Transverse colon (tissue), 4 donors: Measurements from ENCODE around the gene ZRANB2. TPM values are rescaled to one million over a fixed set of nuclear protein-coding genes. Genes with fewer than 3 reads are reported as not detected.

Experiments
- DNase-seq: peaks from one replicate; pipeline ENCODE4 v3.0.0-alpha.2; 2019
- H3K27ac ChIP-seq, 4 donors: fragments of 200-600 bp; sonication (generic); 2 replicates each; pipeline ENCODE4 v1.5.1; 2016 to 2018; ENCODE audit warnings: inconsistent platforms in 4 of 4
- H3K27me3 ChIP-seq: fragments of 200-600 bp; sonication (generic); 2 replicates; pipeline ENCODE4 v1.5.1; 2017; ENCODE audit warnings: inconsistent platforms
- H3K36me3 ChIP-seq, 4 donors: fragments of 200-600 bp; sonication (generic); 2 replicates each; pipeline ENCODE4 v1.5.1; 2017 to 2019; ENCODE audit warnings: inconsistent platforms in 4 of 4
- H3K4me1 ChIP-seq, 4 donors: fragments of 200-600 bp; sonication (generic); 2 replicates each; pipeline ENCODE4 v1.5.1; 2017 to 2020; ENCODE audit warnings: inconsistent platforms in 4 of 4
- H3K4me3 ChIP-seq, 4 donors: fragments of 200-600 bp; sonication (generic); 1 replicate in 1 of 4; 2 replicates in 3 of 4; pipeline versions ENCODE4 v1.5.1 to v1.6.1; 2017 to 2019; ENCODE audit warnings: inconsistent platforms in 4 of 4
- H3K9me3 ChIP-seq, 2 donors: fragments of 200-600 bp; sonication (generic); 2 replicates each; pipeline ENCODE4 v1.5.1; 2017 to 2019; ENCODE audit warnings: inconsistent platforms in 2 of 2
- EP300 ChIP-seq: sonication (generic); formaldehyde crosslinking; IDR thresholded peaks from one replicate; pipeline ENCODE4 v1.6.1; 2017; ENCODE audit warnings: antibody characterized with exemption, low read depth
- POLR2A ChIP-seq: fragments of 450-650 bp; IDR thresholded peaks from one replicate; pipeline ENCODE4 v1.6.1; 2016; ENCODE audit warnings: antibody characterized with exemption, mild to moderate bottlenecking, moderate library complexity
- POLR2AphosphoS5 ChIP-seq, 3 donors: sonication (generic); formaldehyde crosslinking; IDR thresholded peaks; one replicate each; pipeline ENCODE4 v1.6.1; 2016; ENCODE audit warnings: antibody characterized with exemption in 3 of 3
- WGBS, 2 donors: methylation state at CpG; one replicate each; pipeline ENCODE4 v1.1.5; 2018; ENCODE audit warnings: low coverage in 1 of 2; 5-methylcytosine and 5-hydroxymethylcytosine counted together
- in situ Hi-C, 4 donors: fragments of 200-750 bp; cut with MboI; loops; one replicate each; pipeline versions ENCODE4 v1.15.0 to v1.15.1; 2017; ENCODE audit warnings: low sequenced_read_pairs in 3 of 4, low pct_ligation_motif_present in 1 of 4, low pct_unique_long_range_greater_than_20kb in 1 of 4
- intact Hi-C: fragments of 100-400 bp; cut with DNase I; formaldehyde crosslinking; loops from one replicate; pipeline ENCODE4 v1.15.1; 2023; ENCODE audit warnings: low total_unique reads
- total RNA-seq, 4 donors: library from RNA; depleted of rRNA; stranded (reverse); fragments of >200 nt; gene quantifications; one replicate each; pipeline ENCODE4 v1.1.0, GENCODE V29; 2016
- TF ChIP-seq, protein P1 (sequence below), 5 experiments: fragments of 200-600 bp in 3 of 5; fragments of 450-650 bp in 2 of 5; sonication (generic) in 3 of 5; IDR thresholded peaks; 1 replicate in 2 of 5; 2 replicates in 3 of 5; pipeline ENCODE4 v1.5.1; 2016 to 2017; ENCODE audit warnings: antibody characterized with exemption in 5 of 5, inconsistent platforms in 3 of 5, mild to moderate bottlenecking in 2 of 5, moderate library complexity in 1 of 5

The ZRANB2 gene
- total RNA-seq, 4 donors from 2014 or later = 90.9 to 352 (median 187) TPM

DNA sequence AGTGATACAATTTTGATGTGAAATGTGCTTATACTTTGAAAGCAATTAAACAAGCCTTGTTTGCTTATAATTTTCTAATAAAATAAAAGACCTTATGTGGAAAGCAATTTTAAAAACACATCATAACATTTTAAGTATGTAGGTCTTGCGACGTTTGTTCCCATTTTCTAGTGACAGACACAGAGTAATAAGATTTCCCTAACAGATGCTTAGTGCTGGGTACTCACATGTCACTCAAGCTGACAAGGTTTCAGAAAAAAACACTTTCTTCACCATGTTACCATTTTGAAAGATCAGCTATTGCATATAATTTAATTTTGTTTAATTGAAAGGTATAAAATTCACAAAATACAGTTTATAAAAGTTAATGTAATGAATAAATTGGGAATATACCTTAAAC, 14.1 kb upstream of the ZRANB2 start:
- in situ Hi-C loops (no loop called here), intact Hi-C loops (no loop called here)
- no peaks in the 10 kb centered on the region for H3K36me3 ChIP-seq
- H3K27ac ChIP-seq = no peak overlapping the region
- 93% methylated on average over 2 of the region's 2 CpGs for WGBS, 2 donors
- no peak overlapping the region for H3K4me3 ChIP-seq
- DNase-seq = no peak
- TF ChIP-seq POLR2A (no peak), EP300 (no peak), POLR2AphosphoS5 (IDR thresholded peaks at IDR 0.05) (no peak)
- TF ChIP-seq, protein P1, sequence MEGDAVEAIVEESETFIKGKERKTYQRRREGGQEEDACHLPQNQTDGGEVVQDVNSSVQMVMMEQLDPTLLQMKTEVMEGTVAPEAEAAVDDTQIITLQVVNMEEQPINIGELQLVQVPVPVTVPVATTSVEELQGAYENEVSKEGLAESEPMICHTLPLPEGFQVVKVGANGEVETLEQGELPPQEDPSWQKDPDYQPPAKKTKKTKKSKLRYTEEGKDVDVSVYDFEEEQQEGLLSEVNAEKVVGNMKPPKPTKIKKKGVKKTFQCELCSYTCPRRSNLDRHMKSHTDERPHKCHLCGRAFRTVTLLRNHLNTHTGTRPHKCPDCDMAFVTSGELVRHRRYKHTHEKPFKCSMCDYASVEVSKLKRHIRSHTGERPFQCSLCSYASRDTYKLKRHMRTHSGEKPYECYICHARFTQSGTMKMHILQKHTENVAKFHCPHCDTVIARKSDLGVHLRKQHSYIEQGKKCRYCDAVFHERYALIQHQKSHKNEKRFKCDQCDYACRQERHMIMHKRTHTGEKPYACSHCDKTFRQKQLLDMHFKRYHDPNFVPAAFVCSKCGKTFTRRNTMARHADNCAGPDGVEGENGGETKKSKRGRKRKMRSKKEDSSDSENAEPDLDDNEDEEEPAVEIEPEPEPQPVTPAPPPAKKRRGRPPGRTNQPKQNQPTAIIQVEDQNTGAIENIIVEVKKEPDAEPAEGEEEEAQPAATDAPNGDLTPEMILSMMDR (IDR thresholded peaks at IDR 0.05) = no peak
- no peaks in the 10 kb centered on the region for H3K27me3 ChIP-seq
- peaks cover 0 to 25% (median 10%) of the 10 kb centered on the region in 4 donors for H3K4me1 ChIP-seq
- no peaks in the 10 kb centered on the region for H3K9me3 ChIP-seq

DNA sequence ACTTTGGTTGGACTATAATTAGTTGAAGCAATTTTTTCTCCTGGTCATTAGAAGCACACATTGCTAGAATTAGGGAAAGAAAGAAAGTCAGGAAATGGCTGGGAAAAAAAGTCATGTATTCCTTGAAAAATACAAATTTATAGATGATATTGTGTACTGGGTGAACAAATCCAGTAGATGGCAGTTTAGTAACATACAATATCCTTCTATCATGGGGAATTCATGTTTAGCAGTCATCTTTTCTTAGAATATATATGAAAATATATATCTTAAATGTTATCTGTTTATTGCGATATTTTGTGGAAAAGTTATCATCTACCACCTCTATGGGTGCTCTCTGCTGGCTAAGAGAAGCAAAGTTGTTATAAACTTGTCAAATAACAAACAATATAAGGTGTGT, 13.1 kb upstream of the ZRANB2 start:
- intact Hi-C loops = no loop called here
- Histone ChIP-seq H3K27me3 (no peaks in the 10 kb centered on the region), H3K4me1 (peaks cover 0 to 34% (median 17%) of the 10 kb centered on the region in 4 donors), H3K36me3 (no peaks in the 10 kb centered on the region), H3K9me3 (no peaks in the 10 kb centered on the region), H3K27ac (no peak overlapping the region), H3K4me3 (no peak overlapping the region)
- TF ChIP-seq EP300 = no peak
- TF ChIP-seq POLR2AphosphoS5 (IDR thresholded peaks at IDR 0.05) = no peak
- TF ChIP-seq, protein P1 (IDR thresholded peaks at IDR 0.05) = peak; percentile 33 to 59 (median 51)
- 25 to 62% methylated on average over 1 of the region's 1 CpG for WGBS, 2 donors
- in situ Hi-C loops = no loop called here
- DNase-seq = no peak

DNA sequence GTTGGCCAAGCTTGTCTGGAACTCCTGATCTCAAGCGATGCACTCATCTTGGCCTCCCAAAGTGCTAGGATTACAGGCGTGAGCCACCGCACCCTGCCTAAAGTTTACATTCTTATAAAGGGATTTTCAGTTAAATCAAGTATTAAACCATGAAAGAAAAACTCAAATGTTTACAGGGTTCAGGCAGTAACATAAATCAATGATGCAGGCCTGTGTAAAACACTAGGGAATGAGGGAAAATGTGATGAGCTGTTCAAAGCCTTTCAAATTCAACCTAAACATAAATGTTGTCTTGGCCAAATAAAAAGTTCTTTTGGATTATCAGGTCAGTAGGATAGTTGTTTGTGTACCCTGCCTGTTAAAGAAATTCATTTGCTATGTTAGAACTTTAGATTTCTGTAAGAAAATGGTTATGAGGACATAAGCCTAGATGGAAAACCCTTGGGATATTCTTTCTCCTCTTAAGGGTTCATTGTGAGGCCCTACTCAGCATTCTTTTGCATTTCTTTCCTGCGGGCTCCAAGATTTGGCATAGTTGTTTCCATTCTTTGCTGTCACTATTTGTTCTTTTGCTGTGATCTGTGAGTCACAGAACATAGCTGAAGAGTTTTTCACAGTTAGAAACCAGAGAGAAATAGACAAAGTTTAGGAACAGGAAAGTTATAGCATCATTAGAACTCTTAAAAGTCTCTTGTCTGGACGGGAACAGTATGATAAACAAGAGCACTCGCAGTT, 8.9 kb upstream of the ZRANB2 start:
- no peaks in the 10 kb centered on the region for H3K27me3 ChIP-seq
- no peaks in the 10 kb centered on the region for H3K36me3 ChIP-seq
- no peak overlapping the region for H3K4me3 ChIP-seq
- intact Hi-C loops = no loop called here
- TF ChIP-seq, protein P1 (IDR thresholded peaks at IDR 0.05) = no peak
- TF ChIP-seq POLR2AphosphoS5 (IDR thresholded peaks at IDR 0.05) = peak in 1 of 3 donors; percentile 16
- DNase-seq = no peak
- 52 to 65% methylated on average over 6 of the region's 6 CpGs for WGBS, 2 donors
- peak overlapping the region; percentile 67 to 81 (median 76) for H3K27ac ChIP-seq
- in situ Hi-C loops = no loop called here
- peaks cover 0 to 52% (median 25%) of the 10 kb centered on the region in 4 donors for H3K4me1 ChIP-seq
- no peaks in the 10 kb centered on the region for H3K9me3 ChIP-seq

DNA sequence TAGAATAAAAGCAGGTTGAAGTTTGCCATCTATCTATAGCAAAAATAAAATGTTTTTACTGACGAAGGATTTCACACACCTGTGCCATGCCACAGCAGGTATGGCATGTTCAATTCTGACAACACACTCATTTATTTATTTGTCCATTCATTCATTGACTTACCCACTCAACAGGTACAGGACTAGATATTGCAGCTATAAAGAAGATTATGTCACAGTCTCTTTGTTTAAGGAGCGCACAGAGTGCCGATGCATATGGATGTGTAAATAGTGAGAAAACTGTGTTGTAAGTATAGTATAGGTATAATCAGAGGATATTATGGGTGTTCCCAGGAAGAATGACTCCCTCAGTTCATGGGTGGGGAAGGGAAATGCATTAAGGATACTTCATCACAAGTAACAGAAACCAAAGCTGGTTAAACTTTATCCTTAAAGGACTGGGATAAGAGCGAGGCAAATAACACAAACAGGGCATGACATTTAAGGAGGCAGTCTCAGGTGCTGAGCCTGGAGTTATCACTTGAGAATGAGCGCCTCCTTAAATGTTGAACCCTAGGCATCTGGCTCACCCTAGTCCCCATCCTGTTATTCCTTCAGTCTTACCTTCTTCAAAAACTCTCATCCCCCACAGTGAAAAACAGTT, 7.9 kb upstream of the ZRANB2 start:
- peak; percentile 45 for DNase-seq
- intact Hi-C loops (no loop called here), in situ Hi-C loops (no loop called here)
- 49 to 60% methylated on average over 5 of the region's 5 CpGs for WGBS, 2 donors
- peaks cover 0 to 48% (median 25%) of the 10 kb centered on the region in 4 donors for H3K4me1 ChIP-seq
- peak in 1 of 3 donors; percentile 78 for TF ChIP-seq POLR2AphosphoS5 (IDR thresholded peaks at IDR 0.05)
- TF ChIP-seq EP300 = no peak
- no peaks in the 10 kb centered on the region for H3K36me3 ChIP-seq
- H3K27ac ChIP-seq = peak overlapping the region; percentile 67 to 81 (median 76)
- H3K4me3 ChIP-seq = no peak overlapping the region
- no peaks in the 10 kb centered on the region for H3K27me3 ChIP-seq
- no peaks in the 10 kb centered on the region for H3K9me3 ChIP-seq
